Kidney epithelial cell (primary cell): Measurements from ENCODE around the gene MEOX2. TPM values are rescaled to one million over a fixed set of nuclear protein-coding genes. Genes with fewer than 3 reads are reported as not detected.

Source experiments
- DNase-seq: peaks from one replicate; pipeline ENCODE4 v3.0.0-alpha.2; 2010; ENCODE audit warnings: low read depth
- H3K27me3 ChIP-seq: 2 replicates; pipeline ENCODE4 v1.6.0; 2011; ENCODE audit warnings: low read length; ENCODE audit not compliant: control insufficient read depth, insufficient read depth
- H3K36me3 ChIP-seq: 2 replicates; pipeline ENCODE4 v1.5.1; 2011; ENCODE audit warnings: low read length; ENCODE audit not compliant: control insufficient read depth, insufficient read depth
- H3K4me3 ChIP-seq: 2 replicates; pipeline ENCODE4 v1.5.1; 2011; ENCODE audit warnings: low read depth, mild to moderate bottlenecking, control low read depth, low read length
- CTCF ChIP-seq: IDR thresholded peaks from 2 replicates; pipeline ENCODE4 v1.5.1; 2011; ENCODE audit warnings: mild to moderate bottlenecking, moderate library complexity, low read length, control low read depth, inconsistent platforms; ENCODE audit not compliant: insufficient read depth, poor library complexity, severe bottlenecking
- total RNA-seq: library from RNA; depleted of rRNA; stranded (reverse); fragments of >200 nt; gene quantifications from 2 replicates; pipeline ENCODE4 v1.2.3, GENCODE V29; 2015

MEOX2 gene
- total RNA-seq, 1 donor from 2014 or later = not detected

- H3K27me3 ChIP-seq = peaks cover 37% of the 10 kb centered on the region
These were observed 1.6 kb downstream of the MEOX2 start for GRCh38 chr7:15684871-15685270.

GRCh38 chr7:15684111-15684800, 2.2 kb downstream of the MEOX2 start:
- no peak for DNase-seq
- H3K36me3 ChIP-seq = no peaks in the 10 kb centered on the region
- H3K4me3 ChIP-seq = no peak overlapping the region
- no peak for TF ChIP-seq CTCF
- H3K27me3 ChIP-seq = peaks cover 37% of the 10 kb centered on the region

More at GRCh38 chr7:15684871-15685270, 1.6 kb downstream of the MEOX2 start:
- TF ChIP-seq CTCF = no peak
- Histone ChIP-seq H3K36me3 (no peaks in the 10 kb centered on the region), H3K4me3 (no peak overlapping the region)
- no peak for DNase-seq

- Histone ChIP-seq H3K4me3 (no peak overlapping the region), H3K36me3 (no peaks in the 10 kb centered on the region), H3K27me3 (peaks cover 29% of the 10 kb centered on the region)
- no peak for TF ChIP-seq CTCF
- DNase-seq = no peak
These were observed 3.7 kb downstream of the MEOX2 start for GRCh38 chr7:15682751-15683245.

GRCh38 chr7:15682111-15682510, 4.4 kb downstream of the MEOX2 start:
- no peak for TF ChIP-seq CTCF
- H3K27me3 ChIP-seq = peaks cover 22% of the 10 kb centered on the region
- no peak for DNase-seq

GRCh38 chr7:15681631-15682030, 4.9 kb downstream of the MEOX2 start:
- no peak for DNase-seq
- Histone ChIP-seq H3K4me3 (no peak overlapping the region), H3K27me3 (peaks cover 18% of the 10 kb centered on the region), H3K36me3 (no peaks in the 10 kb centered on the region)
- TF ChIP-seq CTCF = no peak

More at GRCh38 chr7:15682111-15682510, 4.4 kb downstream of the MEOX2 start:
- Histone ChIP-seq H3K36me3 (no peaks in the 10 kb centered on the region), H3K4me3 (no peak overlapping the region)

GRCh38 chr7:15681186-15681585, 5.3 kb downstream of the MEOX2 start:
- no peak for DNase-seq
- H3K27me3 ChIP-seq = peaks cover 13% of the 10 kb centered on the region
- no peaks in the 10 kb centered on the region for H3K36me3 ChIP-seq
- no peak for TF ChIP-seq CTCF
- H3K4me3 ChIP-seq = no peak overlapping the region
